ENCODE results near the gene SUCLG2.

The SUCLG2 gene

DNA sequence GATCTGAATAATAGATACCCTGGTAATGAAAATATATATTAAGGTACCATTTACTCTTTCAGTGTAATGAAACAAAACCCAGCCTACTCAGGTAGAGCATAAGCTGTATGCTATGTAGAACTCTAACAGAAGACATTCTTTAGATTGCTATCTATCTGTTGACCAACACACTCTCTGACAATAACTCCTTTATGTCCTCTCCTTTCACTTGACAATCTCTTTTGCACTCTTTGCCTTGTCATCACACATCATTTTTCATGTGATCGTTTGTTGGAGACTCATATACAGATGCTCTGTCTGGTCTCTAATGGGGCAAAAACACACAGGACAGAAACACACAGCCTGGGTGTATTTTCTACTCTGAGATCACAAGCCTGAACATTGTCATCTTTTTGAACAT, 35.4 kb upstream of the SUCLG2 start:
- H3K27ac ChIP-seq (ENCODE audit: extremely low read depth, low read depth, low read length): no peak overlapping the region
- H3K4me3 ChIP-seq (ENCODE audit: low read depth, low read length): no peak overlapping the region
- no peaks in the 10 kb centered on the region for H3K36me3 ChIP-seq (ENCODE audit: control insufficient read depth in 2 of 2, insufficient read depth in 1 of 2, low read length in 2 of 2)
- H3K9me3 ChIP-seq (ENCODE audit: control insufficient read depth, insufficient read depth, low read depth, low read length): no peaks in the 10 kb centered on the region
- ChIA-PET POLR2A (no interaction called here), CTCF (no interaction called here)
- H3K4me1 ChIP-seq (ENCODE audit: control insufficient read depth, insufficient read depth, low read length): no peaks in the 10 kb centered on the region
- TF ChIP-seq ZNF175 (tag by site-specific recombination; IDR thresholded peaks at IDR 0.05) (no peak), ZFP37 (tag by site-specific recombination; IDR thresholded peaks at IDR 0.05) (no peak), ZNF501 (tag by site-specific recombination; IDR thresholded peaks at IDR 0.05) (no peak), OSR2 (tag by site-specific recombination; IDR thresholded peaks at IDR 0.05) (no peak), ZFP3 (tag by site-specific recombination; IDR thresholded peaks at IDR 0.05; ENCODE audit: low read depth) (no peak), OVOL3 (tag by site-specific recombination; IDR thresholded peaks at IDR 0.05) (no peak), ZNF530 (tag by site-specific recombination; IDR thresholded peaks at IDR 0.05; ENCODE audit: low read depth) (no peak), ZNF114 (tag by site-specific recombination; IDR thresholded peaks at IDR 0.05) (no peak), GLI4 (tag by site-specific recombination; IDR thresholded peaks at IDR 0.05) (no peak)
- TF ChIP-seq, protein P1, sequence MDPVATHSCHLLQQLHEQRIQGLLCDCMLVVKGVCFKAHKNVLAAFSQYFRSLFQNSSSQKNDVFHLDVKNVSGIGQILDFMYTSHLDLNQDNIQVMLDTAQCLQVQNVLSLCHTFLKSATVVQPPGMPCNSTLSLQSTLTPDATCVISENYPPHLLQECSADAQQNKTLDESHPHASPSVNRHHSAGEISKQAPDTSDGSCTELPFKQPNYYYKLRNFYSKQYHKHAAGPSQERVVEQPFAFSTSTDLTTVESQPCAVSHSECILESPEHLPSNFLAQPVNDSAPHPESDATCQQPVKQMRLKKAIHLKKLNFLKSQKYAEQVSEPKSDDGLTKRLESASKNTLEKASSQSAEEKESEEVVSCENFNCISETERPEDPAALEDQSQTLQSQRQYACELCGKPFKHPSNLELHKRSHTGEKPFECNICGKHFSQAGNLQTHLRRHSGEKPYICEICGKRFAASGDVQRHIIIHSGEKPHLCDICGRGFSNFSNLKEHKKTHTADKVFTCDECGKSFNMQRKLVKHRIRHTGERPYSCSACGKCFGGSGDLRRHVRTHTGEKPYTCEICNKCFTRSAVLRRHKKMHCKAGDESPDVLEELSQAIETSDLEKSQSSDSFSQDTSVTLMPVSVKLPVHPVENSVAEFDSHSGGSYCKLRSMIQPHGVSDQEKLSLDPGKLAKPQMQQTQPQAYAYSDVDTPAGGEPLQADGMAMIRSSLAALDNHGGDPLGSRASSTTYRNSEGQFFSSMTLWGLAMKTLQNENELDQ (tag by site-specific recombination; IDR thresholded peaks at IDR 0.05; ENCODE audit: low read depth): no peak
- TF ChIP-seq, protein P2, sequence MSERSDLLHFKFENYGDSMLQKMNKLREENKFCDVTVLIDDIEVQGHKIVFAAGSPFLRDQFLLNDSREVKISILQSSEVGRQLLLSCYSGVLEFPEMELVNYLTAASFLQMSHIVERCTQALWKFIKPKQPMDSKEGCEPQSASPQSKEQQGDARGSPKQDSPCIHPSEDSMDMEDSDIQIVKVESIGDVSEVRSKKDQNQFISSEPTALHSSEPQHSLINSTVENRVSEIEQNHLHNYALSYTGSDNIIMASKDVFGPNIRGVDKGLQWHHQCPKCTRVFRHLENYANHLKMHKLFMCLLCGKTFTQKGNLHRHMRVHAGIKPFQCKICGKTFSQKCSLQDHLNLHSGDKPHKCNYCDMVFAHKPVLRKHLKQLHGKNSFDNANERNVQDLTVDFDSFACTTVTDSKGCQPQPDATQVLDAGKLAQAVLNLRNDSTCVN (tag by site-specific recombination; optimal IDR thresholded peaks at IDR 0.05): no peak
- TF ChIP-seq, protein P3, sequence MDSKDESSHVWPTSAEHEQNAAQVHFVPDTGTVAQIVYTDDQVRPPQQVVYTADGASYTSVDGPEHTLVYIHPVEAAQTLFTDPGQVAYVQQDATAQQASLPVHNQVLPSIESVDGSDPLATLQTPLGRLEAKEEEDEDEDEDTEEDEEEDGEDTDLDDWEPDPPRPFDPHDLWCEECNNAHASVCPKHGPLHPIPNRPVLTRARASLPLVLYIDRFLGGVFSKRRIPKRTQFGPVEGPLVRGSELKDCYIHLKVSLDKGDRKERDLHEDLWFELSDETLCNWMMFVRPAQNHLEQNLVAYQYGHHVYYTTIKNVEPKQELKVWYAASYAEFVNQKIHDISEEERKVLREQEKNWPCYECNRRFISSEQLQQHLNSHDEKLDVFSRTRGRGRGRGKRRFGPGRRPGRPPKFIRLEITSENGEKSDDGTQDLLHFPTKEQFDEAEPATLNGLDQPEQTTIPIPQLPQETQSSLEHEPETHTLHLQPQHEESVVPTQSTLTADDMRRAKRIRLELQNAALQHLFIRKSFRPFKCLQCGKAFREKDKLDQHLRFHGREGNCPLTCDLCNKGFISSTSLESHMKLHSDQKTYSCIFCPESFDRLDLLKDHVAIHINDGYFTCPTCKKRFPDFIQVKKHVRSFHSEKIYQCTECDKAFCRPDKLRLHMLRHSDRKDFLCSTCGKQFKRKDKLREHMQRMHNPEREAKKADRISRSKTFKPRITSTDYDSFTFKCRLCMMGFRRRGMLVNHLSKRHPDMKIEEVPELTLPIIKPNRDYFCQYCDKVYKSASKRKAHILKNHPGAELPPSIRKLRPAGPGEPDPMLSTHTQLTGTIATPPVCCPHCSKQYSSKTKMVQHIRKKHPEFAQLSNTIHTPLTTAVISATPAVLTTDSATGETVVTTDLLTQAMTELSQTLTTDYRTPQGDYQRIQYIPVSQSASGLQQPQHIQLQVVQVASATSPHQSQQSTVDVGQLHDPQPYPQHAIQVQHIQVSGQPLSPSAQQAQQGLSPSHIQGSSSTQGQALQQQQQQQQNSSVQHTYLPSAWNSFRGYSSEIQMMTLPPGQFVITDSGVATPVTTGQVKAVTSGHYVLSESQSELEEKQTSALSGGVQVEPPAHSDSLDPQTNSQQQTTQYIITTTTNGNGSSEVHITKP (tag by site-specific recombination; IDR thresholded peaks at IDR 0.05): no peak
- TF ChIP-seq, protein P4, sequence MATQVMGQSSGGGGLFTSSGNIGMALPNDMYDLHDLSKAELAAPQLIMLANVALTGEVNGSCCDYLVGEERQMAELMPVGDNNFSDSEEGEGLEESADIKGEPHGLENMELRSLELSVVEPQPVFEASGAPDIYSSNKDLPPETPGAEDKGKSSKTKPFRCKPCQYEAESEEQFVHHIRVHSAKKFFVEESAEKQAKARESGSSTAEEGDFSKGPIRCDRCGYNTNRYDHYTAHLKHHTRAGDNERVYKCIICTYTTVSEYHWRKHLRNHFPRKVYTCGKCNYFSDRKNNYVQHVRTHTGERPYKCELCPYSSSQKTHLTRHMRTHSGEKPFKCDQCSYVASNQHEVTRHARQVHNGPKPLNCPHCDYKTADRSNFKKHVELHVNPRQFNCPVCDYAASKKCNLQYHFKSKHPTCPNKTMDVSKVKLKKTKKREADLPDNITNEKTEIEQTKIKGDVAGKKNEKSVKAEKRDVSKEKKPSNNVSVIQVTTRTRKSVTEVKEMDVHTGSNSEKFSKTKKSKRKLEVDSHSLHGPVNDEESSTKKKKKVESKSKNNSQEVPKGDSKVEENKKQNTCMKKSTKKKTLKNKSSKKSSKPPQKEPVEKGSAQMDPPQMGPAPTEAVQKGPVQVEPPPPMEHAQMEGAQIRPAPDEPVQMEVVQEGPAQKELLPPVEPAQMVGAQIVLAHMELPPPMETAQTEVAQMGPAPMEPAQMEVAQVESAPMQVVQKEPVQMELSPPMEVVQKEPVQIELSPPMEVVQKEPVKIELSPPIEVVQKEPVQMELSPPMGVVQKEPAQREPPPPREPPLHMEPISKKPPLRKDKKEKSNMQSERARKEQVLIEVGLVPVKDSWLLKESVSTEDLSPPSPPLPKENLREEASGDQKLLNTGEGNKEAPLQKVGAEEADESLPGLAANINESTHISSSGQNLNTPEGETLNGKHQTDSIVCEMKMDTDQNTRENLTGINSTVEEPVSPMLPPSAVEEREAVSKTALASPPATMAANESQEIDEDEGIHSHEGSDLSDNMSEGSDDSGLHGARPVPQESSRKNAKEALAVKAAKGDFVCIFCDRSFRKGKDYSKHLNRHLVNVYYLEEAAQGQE (tag by site-specific recombination; IDR thresholded peaks at IDR 0.05): no peak
- TF ChIP-seq, protein P5, sequence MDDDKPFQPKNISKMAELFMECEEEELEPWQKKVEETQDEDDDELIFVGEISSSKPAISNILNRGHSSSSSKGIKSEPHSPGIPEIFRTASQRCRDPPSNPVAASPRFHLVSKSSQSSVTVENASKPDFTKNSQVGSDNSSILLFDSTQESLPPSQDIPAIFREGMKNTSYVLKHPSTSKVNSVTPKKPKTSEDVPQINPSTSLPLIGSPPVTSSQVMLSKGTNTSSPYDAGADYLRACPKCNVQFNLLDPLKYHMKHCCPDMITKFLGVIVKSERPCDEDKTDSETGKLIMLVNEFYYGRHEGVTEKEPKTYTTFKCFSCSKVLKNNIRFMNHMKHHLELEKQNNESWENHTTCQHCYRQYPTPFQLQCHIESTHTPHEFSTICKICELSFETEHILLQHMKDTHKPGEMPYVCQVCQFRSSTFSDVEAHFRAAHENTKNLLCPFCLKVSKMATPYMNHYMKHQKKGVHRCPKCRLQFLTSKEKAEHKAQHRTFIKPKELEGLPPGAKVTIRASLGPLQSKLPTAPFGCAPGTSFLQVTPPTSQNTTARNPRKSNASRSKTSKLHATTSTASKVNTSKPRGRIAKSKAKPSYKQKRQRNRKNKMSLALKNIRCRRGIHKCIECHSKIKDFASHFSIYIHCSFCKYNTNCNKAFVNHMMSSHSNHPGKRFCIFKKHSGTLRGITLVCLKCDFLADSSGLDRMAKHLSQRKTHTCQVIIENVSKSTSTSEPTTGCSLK (tag by site-specific recombination; IDR thresholded peaks at IDR 0.05): no peak
